Muscle of leg (tissue), 9 donors: ENCODE data around the gene REXO2. TPM values are rescaled to one million over a fixed set of nuclear protein-coding genes. Genes with fewer than 3 reads are reported as not detected.

Source experiments
- polyA plus RNA-seq, 8 donors: library from polyadenylated mRNA; unstranded; fragments of 120-200 nt; gene quantifications; one replicate each; pipeline versions ENCODE4 v1.2.1 to v1.2.3, GENCODE V29; 2013; ENCODE audit warnings: inconsistent platforms in 1 of 8, low replicate concordance in 1 of 8; ENCODE audit not compliant: insufficient read length in 8 of 8, insufficient read depth in 1 of 8
- total RNA-seq: library from RNA; stranded (reverse); fragments of 120-200 nt; gene quantifications from one replicate; pipeline ENCODE4 v1.2.4, GENCODE V29; 2013

REXO2 gene
- total and polyA plus RNA-seq, 9 donors: 48.2 to 68.8 (median 52.4) TPM

Other genes starting within 250 kb of the REXO2 start
- gene NNMT, start 143.1 kb upstream of the REXO2 start, total RNA-seq: 61.5 TPM
- gene NNMT, start 143.1 kb upstream of the REXO2 start, polyA plus RNA-seq: 100 to 1,000 TPM in 1 of 8 donors, 10 to 100 TPM in 7; 26.2 to 122 (median 55.2) TPM
- gene C11orf71, start 39.0 kb upstream of the REXO2 start, total RNA-seq: 6.1 TPM
- gene C11orf71, start 39.0 kb upstream of the REXO2 start, polyA plus RNA-seq: 1 to 10 TPM; 6.1 to 8.9 (median 8.0) TPM
- gene RBM7, start 38.8 kb upstream of the REXO2 start, total RNA-seq: 19.8 TPM
- 10 to 100 TPM; 21.6 to 31.5 (median 27.0) TPM for gene RBM7, start 38.8 kb upstream of the REXO2 start, polyA plus RNA-seq
- not detected for gene NXPE1, start 120.4 kb downstream of the REXO2 start, total RNA-seq
- gene NXPE1, start 120.4 kb downstream of the REXO2 start, polyA plus RNA-seq: under 1 TPM in 1 of 8 donors, not detected in 7; 0.06 TPM
- not detected for gene NXPE4, start 156.3 kb downstream of the REXO2 start, total RNA-seq
- gene NXPE4, start 156.3 kb downstream of the REXO2 start, polyA plus RNA-seq: under 1 TPM in 1 of 8 donors, not detected in 7; 0.13 TPM
- gene NXPE2, start 239.1 kb downstream of the REXO2 start, total RNA-seq: 0.18 TPM
- under 1 TPM in 6 of 8 donors, not detected in 2; 0.11 to 0.16 (median 0.13) TPM for gene NXPE2, start 239.1 kb downstream of the REXO2 start, polyA plus RNA-seq